NCI-H774 (cell line): ENCODE measurements around the gene TRANK1.
A peak's percentile ranks its signal among the peaks of the same experiment; 100 is the strongest.
"Not testable (repeated sequence)": the region's sequence is repeated elsewhere in the genome, so short reads cannot be mapped to it uniquely, and the experiment has no call there.

ENCODE experiments used
- DNase-seq: peaks from one replicate; lab custom pipeline; 2025; lab: John Stamatoyannopoulos, UW

TRANK1 gene

DNA sequence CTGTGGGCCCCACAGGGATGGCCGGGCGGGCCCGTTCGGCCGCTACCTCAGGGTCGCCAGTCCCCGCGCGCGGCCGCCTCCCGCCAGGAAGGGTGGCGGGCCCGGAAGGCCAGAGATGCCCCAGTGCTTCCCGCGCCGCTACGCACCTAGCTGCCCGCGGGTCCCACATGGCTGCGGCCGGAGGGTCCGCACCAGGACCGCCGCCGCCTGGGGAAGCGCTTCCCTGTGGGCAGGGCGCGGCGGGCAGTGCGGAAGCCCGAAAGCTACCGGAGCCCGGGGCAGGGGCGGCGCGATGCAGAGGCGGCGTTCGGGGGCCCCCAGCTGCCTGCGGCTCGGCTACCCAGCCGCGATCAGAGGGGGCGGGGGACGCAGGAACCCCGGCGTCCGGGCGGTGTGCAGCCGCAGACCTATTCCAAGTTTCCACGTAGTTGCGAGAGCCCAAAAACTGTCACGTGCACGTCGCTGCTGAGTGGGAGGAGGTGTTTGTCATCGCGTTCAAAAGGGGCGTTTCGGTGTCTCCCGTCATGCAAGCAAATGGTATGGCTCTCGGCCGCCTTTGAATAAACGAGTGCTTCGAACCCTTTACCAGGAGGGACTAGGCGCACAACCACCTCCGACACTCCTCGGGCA lies at the start of gene TRANK1:
TSS of gene TRANK1 (minus strand) at position 414 of the 630 bp plus-strand sequence. CDS start at position 169, 245 bp downstream.
- DNase-seq, result no peak

DNA sequence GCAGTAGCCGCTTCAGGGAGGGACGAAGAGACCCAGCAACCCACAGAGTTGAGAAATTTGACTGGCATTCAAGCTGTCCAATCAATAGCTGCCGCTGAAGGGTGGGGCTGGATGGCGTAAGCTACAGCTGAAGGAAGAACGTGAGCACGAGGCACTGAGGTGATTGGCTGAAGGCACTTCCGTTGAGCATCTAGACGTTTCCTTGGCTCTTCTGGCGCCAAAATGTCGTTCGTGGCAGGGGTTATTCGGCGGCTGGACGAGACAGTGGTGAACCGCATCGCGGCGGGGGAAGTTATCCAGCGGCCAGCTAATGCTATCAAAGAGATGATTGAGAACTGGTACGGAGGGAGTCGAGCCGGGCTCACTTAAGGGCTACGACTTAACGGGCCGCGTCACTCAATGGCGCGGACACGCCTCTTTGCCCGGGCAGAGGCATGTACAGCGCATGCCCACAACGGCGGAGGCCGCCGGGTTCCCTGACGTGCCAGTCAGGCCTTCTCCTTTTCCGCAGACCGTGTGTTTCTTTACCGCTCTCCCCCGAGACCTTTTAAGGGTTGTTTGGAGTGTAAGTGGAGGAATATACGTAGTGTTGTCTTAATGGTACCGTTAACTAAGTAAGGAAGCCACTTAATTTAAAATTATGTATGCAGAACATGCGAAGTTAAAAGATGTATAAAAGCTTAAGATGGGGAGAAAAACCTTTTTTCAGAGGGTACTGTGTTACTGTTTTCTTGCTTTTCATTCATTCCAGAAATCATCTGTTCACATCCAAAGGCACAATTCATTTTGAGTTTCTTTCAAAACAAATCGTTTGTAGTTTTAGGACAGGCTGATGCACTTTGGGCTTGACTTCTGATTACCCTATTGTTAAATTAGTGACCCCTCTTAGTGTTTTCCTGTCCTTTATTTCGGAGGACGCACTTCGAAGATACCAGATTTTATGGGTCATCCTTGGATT lies 48.8 kb upstream of the TRANK1 start, which contains the start of gene MLH1:
TSS of gene MLH1 (plus strand) at position 193 of the 958 bp plus-strand sequence. CDS start at position 223, 30 bp downstream.
- no peak for DNase-seq

DNA sequence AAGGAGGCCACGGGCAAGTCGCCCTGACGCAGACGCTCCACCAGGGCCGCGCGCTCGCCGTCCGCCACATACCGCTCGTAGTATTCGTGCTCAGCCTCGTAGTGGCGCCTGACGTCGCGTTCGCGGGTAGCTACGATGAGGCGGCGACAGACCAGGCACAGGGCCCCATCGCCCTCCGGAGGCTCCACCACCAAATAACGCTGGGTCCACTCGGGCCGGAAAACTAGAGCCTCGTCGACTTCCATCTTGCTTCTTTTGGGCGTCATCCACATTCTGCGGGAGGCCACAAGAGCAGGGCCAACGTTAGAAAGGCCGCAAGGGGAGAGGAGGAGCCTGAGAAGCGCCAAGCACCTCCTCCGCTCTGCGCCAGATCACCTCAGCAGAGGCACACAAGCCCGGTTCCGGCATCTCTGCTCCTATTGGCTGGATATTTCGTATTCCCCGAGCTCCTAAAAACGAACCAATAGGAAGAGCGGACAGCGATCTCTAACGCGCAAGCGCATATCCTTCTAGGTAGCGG lies 48.0 kb upstream of the TRANK1 start, which contains the start of gene EPM2AIP1:
TSS of gene EPM2AIP1 (minus strand) at position 326 of the 520 bp plus-strand sequence. CDS start at position 272, 54 bp downstream.
- DNase-seq, result no peak

DNA sequence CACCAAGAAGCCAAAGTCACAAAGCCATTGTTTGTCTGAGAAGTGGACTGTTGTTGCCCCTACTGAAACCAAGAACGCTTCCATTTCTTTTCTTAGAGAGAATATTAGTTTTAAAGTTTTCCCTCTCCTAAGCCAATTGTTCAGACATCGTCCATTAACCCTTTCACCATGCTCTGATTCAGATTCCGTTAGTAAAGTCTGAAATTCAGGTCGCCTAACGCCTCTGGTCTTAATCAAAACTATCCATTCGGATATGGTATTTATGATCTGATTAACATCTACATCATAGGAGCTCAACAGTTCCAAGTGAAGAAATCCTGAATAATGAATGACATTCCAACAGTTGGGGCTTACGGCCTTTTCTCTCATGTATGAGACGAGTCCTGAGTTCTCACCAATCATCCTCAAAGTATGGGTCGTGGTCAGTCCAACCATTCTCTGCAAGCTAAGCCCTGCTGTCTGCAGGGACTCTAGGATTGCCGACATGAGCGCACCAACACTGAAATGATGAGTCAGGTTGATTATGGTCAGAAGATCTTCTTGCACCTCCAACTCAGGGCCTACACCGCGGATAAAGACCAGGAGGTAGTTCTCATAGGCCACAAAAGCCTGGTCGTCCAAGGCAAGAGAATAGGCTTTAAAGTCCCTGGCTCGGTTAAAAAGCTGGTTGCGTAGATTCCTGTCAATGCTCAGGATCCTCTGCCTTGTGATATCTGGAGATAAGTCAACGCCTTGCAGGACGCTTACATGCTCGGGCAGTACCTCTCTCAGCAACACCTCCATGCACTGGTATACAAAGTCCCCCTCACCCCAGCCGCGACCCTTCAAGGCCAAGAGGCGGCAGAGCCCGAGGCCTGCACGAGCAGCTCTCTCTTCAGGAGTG lies 47.3 kb upstream of the TRANK1 start:
- no peak for DNase-seq

DNA sequence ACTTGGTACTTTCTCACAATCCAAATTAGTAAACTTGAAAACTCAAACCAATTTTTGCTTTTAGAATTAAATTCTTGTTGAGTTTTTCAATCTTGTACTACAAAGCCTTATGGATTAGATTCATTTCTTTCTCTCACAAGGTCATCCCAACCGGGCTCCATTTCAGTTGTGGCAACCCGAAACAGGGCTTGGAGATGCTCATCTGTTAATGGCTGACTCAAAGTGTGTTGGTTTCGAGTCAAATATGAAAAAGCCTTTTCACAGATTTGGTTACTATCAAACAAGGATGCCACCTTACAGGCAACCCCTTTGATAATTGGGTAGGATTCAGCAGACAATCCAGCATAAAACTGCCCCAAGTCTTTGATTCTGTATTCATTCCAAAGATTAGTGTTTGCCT lies 46.3 kb upstream of the TRANK1 start:
- no peak for DNase-seq

DNA sequence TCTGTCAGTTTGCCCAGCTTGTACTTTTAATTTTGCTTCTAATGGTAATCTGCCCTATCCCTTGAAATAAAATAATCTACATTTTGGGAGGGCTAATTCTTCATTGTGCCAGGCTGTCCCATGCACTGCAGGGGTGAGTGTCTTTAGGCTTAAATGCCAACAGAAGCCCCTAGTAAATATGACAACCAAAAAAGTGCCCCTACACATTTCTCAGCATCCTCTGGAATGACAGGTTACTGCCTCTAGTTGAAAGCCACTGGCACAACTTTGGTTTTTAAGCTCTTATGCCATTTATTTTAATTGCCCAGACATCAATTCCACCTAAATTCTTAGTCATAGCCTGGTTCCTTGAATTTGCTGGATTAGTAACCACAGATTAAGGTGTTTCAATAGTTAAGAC lies 44.7 kb upstream of the TRANK1 start:
- no peak for DNase-seq

DNA sequence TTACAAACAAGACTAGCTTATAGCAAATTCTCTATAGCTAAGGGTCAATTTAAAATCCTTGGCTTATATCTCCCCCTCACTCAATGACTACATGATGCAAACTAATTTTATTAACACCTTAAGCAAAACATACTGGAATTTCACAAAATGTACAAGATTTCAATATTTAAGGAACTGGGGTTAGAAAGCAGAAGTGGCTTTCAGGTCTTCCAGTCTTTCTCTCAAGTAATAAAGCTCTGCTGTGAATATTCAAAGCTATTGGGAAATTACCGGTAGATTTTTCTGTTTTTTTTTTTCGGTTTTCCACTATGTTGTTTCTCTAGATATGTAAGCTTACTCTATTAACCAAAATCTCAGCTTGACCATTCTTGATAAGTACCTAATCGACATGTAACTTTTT lies 44.2 kb upstream of the TRANK1 start:
- no peak for DNase-seq

DNA sequence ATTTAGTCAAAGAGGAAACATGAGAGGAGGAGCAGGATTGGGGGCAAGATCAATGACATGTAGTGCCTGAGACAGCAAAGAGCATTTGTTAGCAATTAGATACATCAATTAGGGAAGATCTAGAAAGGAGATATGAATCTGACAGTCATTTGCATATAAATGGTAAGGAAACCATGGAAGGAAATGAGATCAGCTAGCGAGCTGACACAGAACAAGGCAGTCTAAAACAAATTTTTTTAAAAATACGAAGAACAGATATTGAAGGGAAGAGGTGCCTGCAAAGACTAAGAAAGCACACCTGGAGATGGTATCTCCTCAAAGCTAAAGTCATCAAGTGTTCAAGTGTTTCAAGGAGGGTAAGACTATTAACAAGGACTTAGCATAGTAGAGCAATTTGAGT lies 43.5 kb upstream of the TRANK1 start:
- DNase-seq, result no peak

DNA sequence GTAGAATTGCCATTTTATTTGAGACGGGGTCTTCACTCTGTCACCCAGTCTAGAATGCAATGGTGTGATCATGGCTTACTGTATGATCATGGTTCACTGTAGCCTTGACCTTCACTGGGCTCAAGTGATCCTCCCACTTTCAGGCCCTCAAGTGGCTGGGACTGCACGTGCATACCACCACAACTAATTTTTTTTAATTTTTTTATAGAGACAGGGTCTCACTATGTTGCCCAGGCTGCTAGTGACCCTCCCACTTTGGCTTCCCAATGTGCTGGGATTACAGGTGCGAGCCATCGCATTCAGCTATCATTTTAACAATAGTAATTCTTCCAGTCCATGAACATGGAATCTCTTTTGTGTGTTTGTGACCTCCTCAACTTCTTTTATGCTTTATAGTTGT lies 36.2 kb upstream of the TRANK1 start:
- no peak for DNase-seq

DNA sequence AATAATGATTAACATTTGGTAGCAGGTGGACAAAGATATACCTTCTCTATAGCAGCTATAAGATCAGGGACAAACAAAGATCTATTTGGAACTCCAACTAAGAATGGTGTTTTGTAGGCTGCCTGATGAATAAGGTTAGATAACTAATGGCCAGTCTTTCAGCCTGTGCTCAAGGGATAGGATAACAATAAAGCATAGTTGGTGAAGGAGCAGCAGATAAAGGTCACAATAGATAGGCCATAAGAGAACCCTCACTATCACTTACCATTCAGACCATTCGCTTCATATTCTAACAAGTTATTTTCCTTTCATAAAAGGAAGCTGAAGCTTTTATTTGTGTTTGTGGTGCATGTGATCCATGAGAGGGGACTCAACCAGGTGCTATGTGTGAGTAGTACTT lies 28.3 kb upstream of the TRANK1 start:
- no peak for DNase-seq

DNA sequence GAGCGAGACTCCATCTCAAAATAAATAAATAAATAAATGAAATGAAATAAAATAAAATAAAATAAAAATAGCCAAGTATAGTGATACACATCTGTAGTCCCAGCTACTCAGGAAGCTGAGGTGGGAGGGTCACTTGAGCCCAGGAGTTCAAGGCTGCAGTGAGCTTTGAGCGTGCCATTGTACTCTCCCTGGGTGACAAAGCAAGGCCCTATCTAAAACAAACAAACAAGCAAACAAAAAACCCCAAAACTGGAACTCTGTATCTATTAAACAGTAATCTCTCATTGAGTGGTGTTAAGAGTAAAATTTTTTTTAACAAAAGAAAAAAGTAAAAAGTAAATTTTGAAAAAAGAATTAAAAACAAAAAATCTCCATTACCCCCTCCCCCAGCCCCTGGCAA lies 27.3 kb upstream of the TRANK1 start:
- DNase-seq, result no peak

DNA sequence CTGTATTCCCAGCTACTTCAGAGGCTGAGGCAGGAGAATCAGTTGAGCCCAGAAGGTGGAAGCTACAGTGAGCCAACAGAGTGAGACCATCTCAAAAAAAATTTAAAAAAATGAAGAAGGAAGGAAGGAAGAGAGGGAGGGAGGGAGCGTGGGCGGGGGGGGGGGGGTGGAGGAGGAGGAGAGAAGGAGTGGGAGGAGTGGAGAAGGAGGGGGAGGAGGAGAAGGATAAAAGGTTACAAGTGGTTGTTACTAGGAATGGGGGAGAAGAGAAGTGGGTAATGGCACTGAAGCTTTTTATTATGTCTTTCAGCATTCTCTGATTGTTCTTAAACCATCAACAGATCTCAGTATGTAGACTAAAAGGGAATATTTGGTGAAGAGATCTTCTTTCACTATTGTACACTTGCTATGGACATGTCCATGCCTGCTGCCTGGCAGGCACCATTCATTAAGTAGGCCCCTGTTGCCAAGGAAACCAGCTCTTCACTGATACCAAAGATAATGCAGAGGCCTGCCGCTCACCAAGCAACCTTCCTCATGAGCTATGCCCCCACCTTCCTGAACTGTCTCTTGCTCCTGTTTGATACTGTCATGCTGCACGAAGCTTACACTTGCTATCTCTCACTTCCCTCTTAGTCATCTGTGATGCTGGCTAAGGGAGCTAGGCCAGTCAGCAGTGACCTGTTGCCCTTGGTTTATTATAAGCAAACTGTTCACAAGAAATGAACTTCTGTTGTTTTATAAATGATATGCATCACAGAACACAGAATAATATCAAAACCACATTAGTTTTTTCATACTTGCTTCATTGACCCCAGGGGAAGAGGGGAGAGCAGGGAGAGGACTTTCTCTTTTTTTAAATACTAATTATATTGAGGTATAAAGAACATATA lies 24.9 kb upstream of the TRANK1 start:
- DNase-seq, result peak; percentile 35

DNA sequence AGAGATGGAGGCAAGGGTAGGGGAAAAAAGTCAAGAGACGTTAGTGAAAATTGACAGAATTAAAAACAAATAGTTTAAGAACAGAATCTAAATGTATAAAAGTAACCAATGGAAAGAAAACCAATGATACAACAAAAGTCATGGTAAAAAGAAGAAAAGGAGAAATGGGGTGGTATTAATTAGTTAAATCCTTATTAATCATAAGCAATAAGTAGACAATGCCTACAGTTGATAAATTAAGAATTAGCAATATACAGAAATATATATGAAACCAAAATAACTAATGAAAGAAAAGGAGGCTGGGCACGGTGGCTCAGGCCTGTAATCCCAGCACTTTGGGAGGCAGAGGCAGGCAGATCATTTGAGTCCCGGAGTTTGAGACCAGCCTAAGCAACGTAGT lies 24.2 kb upstream of the TRANK1 start:
- no peak for DNase-seq

DNA sequence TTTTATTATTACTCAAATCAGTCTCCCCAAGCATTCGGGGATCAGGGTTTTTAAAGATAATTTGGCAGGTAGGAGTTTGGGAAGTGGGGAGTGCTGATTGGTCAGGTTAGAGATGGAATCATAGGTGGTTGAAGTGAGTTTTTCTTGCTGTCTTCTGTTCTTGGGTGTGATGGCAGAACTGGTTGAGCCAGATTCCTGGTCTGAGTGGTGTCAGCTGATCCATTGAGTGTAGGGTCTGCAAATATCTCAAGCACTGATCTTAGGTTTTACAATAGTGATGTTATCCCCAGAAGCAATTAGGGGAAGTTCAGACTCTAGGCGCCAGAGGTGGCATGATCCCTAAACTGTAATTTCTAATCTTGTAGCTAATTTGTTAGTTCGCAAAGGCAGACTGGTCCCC lies 20.6 kb upstream of the TRANK1 start:
- no peak for DNase-seq

DNA sequence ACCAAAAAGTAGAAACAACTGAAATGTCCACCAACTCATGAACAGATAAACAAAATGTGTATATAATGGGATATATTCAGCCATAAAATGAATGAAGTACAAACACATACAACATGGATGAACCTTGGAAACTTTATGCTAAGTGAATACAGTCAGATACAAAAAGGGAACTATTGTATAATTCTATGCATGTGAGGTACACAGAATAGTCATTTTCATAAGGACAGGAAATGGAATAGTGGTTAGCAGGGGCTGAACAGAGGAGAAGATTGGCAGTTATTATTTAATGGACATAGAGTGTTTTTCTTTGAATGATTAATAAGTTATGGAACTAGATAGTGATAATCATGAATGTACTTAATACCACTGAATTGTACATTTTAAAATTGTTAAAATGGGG lies 20.0 kb upstream of the TRANK1 start:
- no peak for DNase-seq

DNA sequence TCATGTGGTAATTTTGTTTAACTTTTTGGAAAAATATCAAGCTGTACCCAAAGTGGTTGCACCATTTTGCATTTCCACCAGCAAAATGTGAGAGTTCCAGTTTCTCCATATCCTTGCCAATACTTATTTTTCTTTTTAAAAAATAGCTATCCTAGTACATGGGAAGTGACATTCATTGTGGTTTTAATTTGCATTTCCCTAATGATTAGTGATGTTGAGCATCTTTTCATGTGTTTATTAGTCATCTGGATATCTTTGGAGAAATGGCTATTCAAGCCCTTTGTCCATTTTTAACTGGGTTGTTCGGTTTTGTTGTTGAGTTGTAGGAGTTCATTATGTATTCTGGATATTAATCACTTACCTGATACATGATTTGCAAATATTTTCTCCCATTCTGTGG lies 19.5 kb upstream of the TRANK1 start:
- no peak for DNase-seq

DNA sequence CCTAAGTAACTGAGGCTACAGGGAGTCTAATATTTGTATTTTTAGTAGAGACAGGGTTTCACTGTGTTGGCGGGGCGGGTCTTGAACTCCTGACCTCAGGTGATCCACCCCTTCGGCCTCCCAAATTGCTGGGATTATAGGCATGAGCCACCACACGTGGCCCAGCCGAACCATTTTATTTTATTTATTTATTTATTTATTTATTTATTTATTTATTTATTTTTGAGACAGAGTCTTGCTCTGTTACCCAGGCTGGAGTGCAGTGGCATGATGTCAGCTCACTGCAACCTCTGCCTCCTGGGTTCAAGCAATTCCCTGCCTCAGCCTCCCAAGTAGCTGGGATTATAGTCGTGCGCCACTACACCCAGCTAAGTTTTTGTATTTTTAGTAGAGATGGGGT lies 18.2 kb upstream of the TRANK1 start:
- not testable (repeated sequence) for DNase-seq

DNA sequence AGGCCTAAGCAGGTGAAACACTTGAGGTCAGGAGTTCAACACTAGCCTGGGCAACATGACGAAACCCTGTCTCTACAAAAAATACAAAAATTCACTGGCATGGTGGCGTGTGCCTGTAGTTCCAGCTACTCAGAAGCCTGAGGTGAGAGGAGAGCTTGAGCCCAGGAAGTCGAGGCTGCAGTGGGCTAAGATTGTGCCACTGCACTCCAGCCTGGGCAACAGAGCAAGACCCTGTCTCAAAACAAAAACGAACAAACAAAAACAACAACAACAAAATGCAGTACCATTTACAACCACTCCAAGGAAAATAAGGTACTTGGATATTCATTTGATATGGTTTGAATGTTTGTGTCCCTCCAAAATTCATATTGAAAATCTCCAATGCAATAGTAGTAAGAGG lies 15.6 kb upstream of the TRANK1 start:
- DNase-seq, result no peak

DNA sequence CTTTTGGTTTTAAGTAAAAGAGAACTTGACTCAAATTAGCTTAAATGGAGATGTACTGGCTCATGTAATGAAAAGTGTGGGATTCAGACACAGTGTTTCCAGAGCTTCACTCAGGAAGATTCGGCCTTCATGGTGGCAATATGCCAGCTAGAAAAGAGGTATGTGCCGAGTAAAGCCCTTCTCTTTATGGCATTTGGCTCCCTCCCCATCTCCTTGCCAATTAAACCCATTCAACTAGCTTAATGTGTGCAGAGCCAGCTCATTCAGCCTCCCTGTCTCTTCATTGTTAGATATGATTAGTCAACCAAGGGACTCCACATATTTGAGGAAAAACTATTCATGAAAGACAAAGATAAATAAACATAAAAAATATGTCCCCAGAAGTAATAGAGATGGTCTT lies 15.0 kb upstream of the TRANK1 start:
- no peak for DNase-seq

DNA sequence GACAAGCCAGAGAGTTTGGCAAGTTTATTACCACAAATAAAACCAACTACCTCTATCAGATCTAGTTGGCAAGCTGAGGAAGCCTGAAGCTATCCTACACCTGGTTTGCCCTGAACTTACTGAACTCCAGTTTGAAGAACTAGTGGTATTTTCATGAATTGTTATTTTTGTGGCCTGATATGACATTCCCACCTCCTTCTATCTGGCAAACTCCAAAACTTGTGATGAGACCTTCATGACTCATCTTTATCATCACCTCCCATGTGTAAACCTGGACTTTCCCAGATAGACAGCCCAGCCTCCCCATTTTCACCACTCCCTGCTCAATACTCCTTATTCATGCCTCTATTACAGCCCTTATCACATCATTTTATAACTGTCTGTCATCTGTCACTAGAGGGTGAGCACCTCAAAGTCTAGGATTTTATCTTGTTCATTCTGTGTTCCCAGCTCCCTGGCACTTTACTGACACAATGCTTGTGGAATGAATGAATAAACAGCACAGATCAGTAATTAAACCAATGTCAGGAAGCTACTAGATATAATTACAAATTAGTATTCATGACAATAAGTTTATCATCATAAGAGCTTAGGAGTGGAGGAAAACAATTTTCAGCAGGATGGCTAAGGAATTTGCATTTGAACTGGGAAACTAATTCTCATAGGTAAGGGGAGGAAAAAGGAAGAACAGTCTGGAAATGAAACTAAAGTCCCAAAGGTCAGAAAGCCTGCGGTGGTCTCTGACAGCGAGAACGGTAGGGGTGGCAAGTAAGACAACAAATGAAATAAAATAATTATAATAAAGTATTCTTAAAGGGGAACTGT lies 13.2 kb upstream of the TRANK1 start:
- no peak for DNase-seq
